NT2/D1 (cell line): Measurements from ENCODE around the gene ZNF516.

ENCODE experiments used
- SUZ12 ChIP-seq: IDR thresholded peaks from 2 replicates; pipeline ENCODE4 v1.6.1; 2011; ENCODE audit not compliant: insufficient read length, insufficient read depth; ENCODE audit errors: extremely low read depth
- ZNF274 ChIP-seq: IDR thresholded peaks from 2 replicates; pipeline ENCODE4 v1.6.1; 2011; ENCODE audit warnings: mild to moderate bottlenecking, low read depth, low read length

- no peak for TF ChIP-seq ZNF274
- TF ChIP-seq SUZ12, result no peak
Observed at GRCh38 chr18:76442413-76443171, 52.5 kb downstream of the ZNF516 start.
